ENCODE results near the gene ACYP2.

Gene ACYP2

DNA sequence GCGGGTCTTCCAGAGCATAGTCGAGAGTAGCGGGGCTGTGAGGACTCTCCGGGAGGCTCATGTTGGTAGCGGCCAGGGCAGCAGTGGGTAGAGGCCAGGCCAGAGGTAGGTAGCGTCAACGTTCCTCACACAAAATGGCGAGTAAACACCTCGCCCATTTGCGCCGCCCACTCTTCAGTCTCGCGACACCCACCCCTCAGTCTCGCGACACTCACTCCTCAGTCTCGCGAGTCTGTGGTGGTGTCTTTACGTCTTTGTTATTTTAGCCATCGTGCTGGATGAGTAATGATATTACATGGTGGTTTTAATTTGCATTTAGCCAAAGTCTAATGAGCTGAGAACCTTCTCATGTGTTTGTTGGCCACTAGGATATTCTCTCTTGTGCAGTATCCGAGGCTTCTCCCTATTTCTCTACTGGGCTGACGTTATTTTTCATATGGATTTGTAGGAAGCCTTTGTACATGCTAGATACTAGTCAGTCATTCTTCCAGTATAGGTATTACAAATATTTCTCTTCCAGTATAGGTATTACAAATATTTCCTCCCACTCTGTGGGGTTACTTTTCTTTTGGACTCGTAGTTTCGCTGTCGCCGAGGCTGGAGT, 140.8 kb downstream of the ACYP2 start, which contains the start of gene TSPYL6:
TSS of gene TSPYL6 (minus strand) at position 139 of the 604 bp plus-strand sequence. CDS start at position 61, 78 bp downstream.
- H3K4me3 ChIP-seq (ENCODE audit: low read depth, low read length), result no peak within 1 kb of the TSS
- no peak for DNase-seq (ENCODE audit: low read depth)
- TF ChIP-seq POLR2A (IDR thresholded peaks at IDR 0.05; ENCODE audit: extremely low read depth, insufficient read length) (no peak), MYC (IDR thresholded peaks at IDR 0.05; ENCODE audit: low read depth, low read length) (no peak)
- TF ChIP-seq, protein P1, sequence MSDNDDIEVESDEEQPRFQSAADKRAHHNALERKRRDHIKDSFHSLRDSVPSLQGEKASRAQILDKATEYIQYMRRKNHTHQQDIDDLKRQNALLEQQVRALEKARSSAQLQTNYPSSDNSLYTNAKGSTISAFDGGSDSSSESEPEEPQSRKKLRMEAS (IDR thresholded peaks at IDR 0.05; ENCODE audit: low read depth, low read length), result no peak
- TF ChIP-seq, protein P2, sequence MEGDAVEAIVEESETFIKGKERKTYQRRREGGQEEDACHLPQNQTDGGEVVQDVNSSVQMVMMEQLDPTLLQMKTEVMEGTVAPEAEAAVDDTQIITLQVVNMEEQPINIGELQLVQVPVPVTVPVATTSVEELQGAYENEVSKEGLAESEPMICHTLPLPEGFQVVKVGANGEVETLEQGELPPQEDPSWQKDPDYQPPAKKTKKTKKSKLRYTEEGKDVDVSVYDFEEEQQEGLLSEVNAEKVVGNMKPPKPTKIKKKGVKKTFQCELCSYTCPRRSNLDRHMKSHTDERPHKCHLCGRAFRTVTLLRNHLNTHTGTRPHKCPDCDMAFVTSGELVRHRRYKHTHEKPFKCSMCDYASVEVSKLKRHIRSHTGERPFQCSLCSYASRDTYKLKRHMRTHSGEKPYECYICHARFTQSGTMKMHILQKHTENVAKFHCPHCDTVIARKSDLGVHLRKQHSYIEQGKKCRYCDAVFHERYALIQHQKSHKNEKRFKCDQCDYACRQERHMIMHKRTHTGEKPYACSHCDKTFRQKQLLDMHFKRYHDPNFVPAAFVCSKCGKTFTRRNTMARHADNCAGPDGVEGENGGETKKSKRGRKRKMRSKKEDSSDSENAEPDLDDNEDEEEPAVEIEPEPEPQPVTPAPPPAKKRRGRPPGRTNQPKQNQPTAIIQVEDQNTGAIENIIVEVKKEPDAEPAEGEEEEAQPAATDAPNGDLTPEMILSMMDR (IDR thresholded peaks at IDR 0.05; ENCODE audit: low read depth, low read length), result no peak

DNA sequence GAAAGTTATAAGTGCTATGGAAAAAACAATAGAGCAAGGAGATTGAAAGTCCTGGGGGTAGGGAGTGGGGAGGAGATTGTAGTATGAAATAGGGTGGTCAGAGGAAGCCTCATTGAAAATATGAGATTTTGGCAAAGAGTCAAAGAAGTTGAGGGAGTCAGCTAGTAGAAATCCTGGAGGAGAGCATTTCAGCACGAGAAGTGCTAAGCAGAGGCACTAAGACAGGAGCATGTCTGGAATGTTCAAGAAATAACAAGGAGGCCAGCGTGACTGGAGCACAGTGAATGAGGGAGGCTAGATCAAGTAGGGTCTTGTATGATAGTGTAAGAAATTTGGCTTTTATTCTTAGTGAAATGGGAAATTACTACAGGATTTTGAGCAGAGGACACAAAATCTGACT, 142.8 kb downstream of the ACYP2 start:
- H3K4me3 ChIP-seq (ENCODE audit: low read depth, low read length), result no peak overlapping the region
- no peak for DNase-seq (ENCODE audit: low read depth)
- TF ChIP-seq, protein P2 (IDR thresholded peaks at IDR 0.05; ENCODE audit: low read depth, low read length), result no peak
- TF ChIP-seq POLR2A (IDR thresholded peaks at IDR 0.05; ENCODE audit: extremely low read depth, insufficient read length), result no peak
- TF ChIP-seq, protein P1 (IDR thresholded peaks at IDR 0.05; ENCODE audit: low read depth, low read length), result no peak
- no peak for TF ChIP-seq MYC (IDR thresholded peaks at IDR 0.05; ENCODE audit: low read depth, low read length)

DNA sequence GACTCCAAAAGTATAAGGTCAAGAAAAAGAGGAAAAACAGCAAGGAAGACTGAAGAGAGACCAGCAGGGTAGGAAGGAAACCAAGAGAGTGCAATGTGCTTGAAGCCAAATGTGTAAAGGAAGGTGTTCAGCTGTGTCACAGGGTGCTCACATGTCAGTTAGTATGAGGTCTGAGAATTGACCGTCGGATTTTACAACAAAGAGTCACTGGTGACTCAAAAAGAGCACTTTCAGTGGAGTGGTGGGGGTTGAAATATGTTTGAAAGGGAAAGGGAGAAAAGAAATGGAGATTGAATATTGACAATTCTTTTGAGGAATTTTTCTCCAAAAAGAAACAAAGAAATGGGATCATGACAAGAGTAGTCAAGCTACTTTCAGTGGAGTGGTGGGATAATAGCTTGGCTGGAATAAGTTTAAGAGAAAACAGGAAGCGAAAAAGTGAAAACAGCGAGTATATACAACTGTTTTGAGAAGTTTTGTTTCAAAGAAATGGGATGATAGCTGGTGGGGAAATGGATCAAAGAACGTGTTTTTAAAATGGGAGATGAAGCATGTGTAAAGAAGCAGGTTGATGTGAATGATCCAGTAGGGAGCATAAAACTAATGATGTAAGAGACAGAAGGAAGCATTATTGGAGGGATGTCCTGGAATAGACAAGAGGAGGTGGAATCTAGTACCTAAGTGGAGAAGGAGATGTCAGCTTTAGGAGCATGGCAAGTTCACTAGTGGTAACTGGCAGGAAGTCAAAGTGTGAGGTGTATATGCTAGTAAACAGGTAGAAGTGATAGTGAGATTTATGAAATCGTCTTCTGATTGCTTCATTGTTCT, 144.2 kb downstream of the ACYP2 start:
- TF ChIP-seq POLR2A (IDR thresholded peaks at IDR 0.05; ENCODE audit: extremely low read depth, insufficient read length), result no peak
- TF ChIP-seq, protein P2 (IDR thresholded peaks at IDR 0.05; ENCODE audit: low read depth, low read length), result no peak
- no peak for TF ChIP-seq MYC (IDR thresholded peaks at IDR 0.05; ENCODE audit: low read depth, low read length)
- TF ChIP-seq, protein P1 (IDR thresholded peaks at IDR 0.05; ENCODE audit: low read depth, low read length), result no peak
- DNase-seq (ENCODE audit: low read depth), result no peak

DNA sequence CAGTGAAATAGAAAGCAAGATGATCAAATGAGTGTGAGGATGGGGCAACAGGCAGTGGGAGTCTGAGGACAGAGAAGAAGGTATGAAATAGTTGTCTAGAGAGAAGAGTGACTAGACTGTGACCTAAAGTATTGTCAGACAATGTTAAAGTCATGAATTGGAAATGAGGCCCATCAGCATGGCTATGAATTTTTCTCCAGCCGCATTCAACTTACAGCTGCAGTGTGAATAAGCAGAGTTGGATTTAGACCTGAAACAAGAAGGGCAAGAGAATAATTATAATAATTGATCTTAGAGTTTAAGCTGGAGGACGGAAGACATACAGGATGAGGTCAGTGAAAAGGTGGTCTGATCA, 144.8 kb downstream of the ACYP2 start:
- H3K4me3 ChIP-seq (ENCODE audit: low read depth, low read length), result no peak overlapping the region
- TF ChIP-seq, protein P1 (IDR thresholded peaks at IDR 0.05; ENCODE audit: low read depth, low read length), result no peak
- TF ChIP-seq MYC (IDR thresholded peaks at IDR 0.05; ENCODE audit: low read depth, low read length) (no peak), POLR2A (IDR thresholded peaks at IDR 0.05; ENCODE audit: extremely low read depth, insufficient read length) (no peak)
- TF ChIP-seq, protein P2 (IDR thresholded peaks at IDR 0.05; ENCODE audit: low read depth, low read length), result no peak
- DNase-seq (ENCODE audit: low read depth), result no peak

More for the DNA sequence above, 144.2 kb downstream of the ACYP2 start:
- H3K4me3 ChIP-seq (ENCODE audit: low read depth, low read length), result no peak overlapping the region

DNA sequence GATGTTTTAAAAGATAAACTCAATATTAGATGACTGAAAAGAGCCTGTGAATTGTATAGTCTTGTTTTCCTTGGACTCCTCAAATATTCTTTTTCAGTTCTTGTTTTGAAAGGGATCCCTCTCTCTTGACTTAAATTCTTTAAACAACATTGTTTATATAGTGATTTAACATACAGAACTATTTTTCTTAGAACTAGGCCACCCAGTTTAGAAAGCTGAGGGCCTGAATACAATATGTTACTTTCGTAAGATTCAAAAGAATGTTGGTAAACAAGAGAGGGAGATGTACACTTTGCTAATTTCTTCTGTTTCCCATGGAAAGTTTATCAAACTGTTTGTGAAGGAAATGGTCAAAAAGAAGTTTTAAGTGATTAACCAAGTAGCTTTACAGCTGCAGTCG, 146.1 kb downstream of the ACYP2 start:
- TF ChIP-seq MYC (IDR thresholded peaks at IDR 0.05; ENCODE audit: low read depth, low read length) (no peak), POLR2A (IDR thresholded peaks at IDR 0.05; ENCODE audit: extremely low read depth, insufficient read length) (no peak)
- TF ChIP-seq, protein P2 (IDR thresholded peaks at IDR 0.05; ENCODE audit: low read depth, low read length), result no peak
- TF ChIP-seq, protein P1 (IDR thresholded peaks at IDR 0.05; ENCODE audit: low read depth, low read length), result no peak
- no peak overlapping the region for H3K4me3 ChIP-seq (ENCODE audit: low read depth, low read length)
- no peak for DNase-seq (ENCODE audit: low read depth)

Data from NB4 (cell line).